LNCAP (cell line): ENCODE measurements around the gene PSMA3.

ENCODE experiments used
- CTCF ChIP-seq: fragments of 450-650 bp; IDR thresholded peaks from 2 replicates; pipeline ENCODE4 v1.5.1; 2017; ENCODE audit warnings: mild to moderate bottlenecking

The PSMA3 gene

GRCh38 chr14:58285132-58285531 is 40.5 kb downstream of the PSMA3 start:
- TF ChIP-seq CTCF: no peak

- TF ChIP-seq CTCF: no peak
Measured at GRCh38 chr14:58287607-58288042, 43.0 kb downstream of the PSMA3 start.

DNA sequence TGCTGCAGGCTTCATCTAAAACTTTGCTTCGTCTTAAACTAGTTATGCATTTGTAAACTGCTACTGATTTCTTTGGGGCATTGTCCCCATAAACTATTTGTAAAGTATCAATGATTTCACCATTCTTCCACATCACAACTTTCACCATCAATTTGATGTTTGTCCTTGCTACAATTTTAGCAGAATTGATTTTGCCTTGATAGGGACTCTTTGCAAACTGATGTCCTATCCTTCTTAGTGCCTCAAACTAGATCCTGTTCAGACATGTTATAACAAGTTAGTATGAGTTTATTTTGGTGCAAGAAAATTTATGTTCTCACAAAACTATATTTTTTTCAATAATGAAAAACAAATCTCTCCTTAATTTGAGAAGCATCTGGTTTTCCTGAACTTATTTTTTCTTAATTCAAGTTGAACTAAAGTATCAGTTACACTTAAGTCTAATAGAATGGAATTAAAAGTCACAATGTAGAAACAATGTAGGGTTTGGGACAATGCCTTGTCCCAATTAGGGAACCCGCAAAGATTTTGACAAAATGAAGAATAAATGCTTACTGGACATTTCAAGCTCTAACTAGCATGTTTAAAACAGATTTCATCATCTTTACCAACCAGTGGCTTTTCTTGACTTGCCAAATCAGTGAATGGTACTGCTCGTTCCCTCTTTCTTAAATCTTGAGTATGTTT is 43.6 kb downstream of the PSMA3 start:
- no peak for TF ChIP-seq CTCF

DNA sequence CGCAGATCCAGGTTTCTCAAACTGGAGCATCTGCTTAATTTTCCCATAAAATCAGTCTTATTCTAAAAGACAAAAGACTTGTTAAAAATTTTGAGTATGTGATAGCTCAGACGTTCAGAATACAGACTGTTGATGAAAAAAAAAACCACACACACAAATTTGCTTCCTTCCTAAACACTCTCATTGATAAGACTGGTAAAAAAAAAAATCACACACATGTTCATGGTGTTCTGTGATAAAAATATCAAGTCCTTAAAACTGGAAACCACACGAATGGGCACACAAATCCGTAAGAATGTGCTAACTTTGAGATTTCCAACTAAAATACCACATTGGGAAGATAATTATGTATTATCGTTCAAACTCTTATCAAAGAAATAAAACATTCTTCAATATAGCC is 47.0 kb downstream of the PSMA3 start:
- TF ChIP-seq CTCF: no peak

DNA sequence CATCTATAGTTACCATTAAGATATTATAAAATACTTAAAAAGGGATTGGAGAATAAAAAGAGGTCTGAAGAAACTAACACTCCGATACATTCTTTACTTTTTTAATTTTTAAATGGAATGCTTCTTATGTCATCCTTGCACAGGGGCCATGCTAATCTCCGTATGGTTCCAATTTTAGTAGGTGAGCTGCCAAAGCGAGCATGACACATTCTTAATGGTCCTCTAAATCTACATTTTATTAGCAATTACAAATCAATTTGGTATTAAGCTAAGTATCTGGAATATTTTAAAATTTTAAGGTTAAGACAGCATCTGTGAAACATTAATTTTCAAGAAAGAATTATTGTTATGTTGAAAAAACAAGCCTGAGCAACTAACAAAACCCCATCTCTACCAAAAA is 47.5 kb downstream of the PSMA3 start:
- no peak for TF ChIP-seq CTCF

DNA sequence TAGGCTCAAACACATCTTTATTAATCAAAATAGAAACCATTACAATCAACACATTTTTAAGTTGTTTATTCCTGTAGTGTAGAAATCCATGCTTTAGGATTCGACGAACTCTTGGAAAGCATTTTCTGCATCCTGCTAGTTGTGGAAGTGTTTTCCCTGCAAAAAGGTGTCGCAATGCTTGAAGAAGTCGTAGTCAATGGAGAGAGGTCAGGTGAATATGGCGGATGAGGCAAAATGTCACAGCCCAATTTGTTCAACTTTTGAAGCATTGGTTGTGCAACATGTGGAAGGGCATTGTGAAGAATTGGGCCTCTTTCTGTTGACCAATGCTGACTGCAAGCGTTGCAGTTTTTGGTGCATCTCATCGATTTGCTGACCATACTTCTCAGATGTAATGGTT is 49.6 kb downstream of the PSMA3 start:
- TF ChIP-seq CTCF: no peak

- TF ChIP-seq CTCF: no peak
Measured at GRCh38 chr14:58296726-58297125, 52.1 kb downstream of the PSMA3 start.

GRCh38 chr14:58297412-58297761 is 52.7 kb downstream of the PSMA3 start:
- no peak for TF ChIP-seq CTCF
